SKM-1 treated with dmso at 0.1 percent for 144 hours (cell line): Measurements from ENCODE around the gene PER3.

Source experiments
- DNase-seq: peaks from one replicate; lab custom pipeline; 2025; ENCODE audit not compliant: unreplicated experiment; lab: John Stamatoyannopoulos, UW

The PER3 gene

GRCh38 chr1:7831458-7831857, 47.4 kb downstream of the PER3 start:
- peak; percentile 55 for DNase-seq

- no peak for DNase-seq
These were observed 48.9 kb downstream of the PER3 start for GRCh38 chr1:7833035-7833434.

- no peak for DNase-seq
These were observed 54.6 kb downstream of the PER3 start for GRCh38 chr1:7838714-7839113.

DNA sequence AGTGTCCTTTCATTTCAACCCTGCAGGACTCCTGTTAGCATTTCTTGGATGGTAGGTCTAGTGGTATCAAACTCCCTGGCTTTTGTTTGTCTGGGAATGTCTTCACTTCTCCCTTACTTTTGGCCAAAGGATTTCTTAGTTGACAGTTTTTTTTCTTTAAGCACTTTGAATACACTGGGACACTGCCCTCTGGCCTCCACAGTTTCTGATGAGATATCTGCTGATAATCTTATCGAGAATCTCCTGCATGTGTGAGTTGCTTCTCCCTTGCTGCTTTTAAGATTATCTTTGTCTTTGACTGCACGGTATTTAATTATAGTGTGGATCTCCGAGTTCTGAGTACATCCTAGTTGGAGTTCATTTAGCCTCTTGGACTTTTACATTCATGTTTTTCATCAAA, 55.4 kb downstream of the PER3 start:
- no peak for DNase-seq

GRCh38 chr1:7842517-7842916, 58.4 kb downstream of the PER3 start:
- DNase-seq, result no peak

GRCh38 chr1:7845761-7846160, 61.7 kb downstream of the PER3 start:
- no peak for DNase-seq

DNA sequence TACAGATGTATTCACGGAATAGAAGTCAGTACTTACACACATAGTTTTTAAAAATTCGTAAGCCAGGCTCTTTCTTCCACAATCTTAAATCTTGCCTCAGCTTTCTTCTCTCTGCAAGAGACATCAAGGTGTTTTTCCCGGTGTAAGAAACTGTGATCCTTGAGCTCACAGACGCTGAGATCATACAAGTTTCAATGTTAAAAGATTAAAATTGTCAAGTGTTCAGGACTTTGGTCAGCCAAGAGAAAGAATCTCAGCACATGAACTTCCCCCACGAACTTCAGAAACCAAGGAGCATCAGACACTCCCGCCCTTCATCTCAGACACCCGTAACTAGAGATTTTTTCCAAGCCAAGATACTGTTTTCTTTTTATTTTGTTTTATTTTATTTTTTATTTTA, 62.6 kb downstream of the PER3 start:
- DNase-seq, result no peak

DNA sequence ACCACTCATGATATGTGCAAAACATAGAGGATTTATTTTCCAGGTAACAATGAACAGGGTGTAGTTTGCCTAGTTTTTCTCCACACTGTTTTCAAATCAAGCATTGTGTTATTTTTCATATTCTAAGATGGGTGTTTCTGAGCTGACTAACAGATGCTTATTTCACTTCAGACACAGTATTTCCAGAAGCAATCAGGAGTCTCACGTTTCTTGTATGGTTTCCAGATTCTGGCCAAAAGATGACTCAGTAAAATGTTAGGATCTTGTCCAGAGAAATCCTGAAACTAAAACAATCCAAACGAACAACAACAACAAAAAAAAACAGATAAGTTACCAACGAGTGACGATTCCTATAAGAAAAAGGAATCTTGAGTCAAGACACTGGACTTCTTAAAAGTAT, 63.5 kb downstream of the PER3 start:
- DNase-seq, result no peak

- no peak for DNase-seq
These were observed 66.7 kb downstream of the PER3 start for GRCh38 chr1:7850786-7851185.

DNA sequence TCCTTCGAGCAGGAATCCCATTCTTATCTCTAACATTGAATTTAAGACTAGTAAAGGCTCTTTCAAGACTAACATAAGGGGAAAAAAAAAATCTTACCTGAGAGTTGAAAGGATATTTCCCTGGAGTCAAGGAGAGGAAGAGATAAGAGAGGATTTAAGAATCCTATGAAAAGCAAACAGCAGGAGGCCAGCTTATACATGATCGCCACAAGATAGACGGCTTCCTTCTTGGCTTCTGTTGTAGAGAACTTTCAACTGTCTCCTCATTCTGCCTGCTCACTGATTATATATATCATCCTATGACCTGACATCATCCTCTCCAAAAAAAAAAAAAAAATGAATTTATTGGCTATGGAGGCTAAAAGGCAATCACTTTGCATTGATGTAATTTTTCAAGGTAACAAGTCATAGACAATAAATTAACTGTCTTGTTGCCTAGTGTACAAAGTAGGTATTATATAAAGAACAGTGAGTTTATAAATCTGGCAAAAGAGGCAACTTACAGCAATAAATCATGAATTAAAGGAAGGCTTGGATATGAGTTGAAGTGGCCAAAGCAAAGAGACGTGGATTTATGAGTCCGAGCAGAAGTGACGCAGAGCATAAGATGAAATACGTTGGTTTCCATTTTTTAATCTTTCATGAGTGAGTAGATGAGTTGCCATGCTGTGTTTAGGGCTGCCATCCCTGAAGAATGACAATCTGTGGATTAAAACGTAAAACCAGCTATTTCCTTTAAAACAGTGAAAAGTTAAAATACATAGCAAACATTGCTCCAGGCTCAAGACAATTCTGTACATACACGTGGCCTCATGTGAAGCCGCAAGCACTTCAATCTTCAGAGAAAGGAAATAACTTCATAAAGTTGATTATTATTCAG, 69.0 kb downstream of the PER3 start, which contains the start of gene UTS2:
Gene UTS2 (minus strand): TSS at position 262 of the 880 bp plus-strand sequence. CDS start 62 bp downstream, at position 200.
- no peak for DNase-seq

DNA sequence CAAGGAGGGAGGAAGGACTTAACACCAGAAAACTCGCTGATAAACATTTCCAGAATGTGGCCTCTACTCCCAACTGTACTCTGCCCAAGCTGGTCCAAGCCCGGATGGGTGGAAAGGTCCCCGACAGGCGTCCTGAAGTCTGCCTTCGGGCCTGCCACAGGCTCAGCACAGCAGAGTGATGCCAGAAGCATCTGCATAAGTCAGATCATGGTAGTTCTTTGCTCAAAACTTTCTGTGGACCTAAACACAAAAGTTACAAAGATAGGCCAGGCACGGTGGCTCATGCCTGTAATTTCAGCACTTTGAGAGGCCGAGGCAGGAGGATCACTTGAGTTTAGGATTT, 69.6 kb downstream of the PER3 start:
- DNase-seq, result no peak

GRCh38 chr1:7856345-7856744, 72.3 kb downstream of the PER3 start:
- peak; percentile 21 for DNase-seq

DNA sequence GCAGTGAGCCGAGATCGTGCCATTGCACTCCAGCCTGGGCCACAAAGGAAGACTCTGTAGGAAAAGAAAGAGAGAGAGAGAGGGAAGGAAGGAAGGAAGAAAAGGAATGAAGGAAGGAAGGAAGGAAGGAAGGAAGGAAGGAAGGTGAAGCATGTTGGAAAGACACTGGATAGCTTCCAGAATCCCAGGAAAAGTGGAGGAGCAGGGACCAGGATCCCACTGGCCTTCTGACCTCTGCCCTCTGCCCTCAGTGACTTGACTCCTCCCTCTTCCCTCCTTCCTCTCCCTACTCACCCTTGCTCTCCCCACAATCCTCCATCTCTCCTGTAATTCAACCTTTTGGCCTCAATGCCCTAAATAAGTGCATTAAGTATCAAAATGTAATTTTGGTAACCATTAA, 72.9 kb downstream of the PER3 start:
- DNase-seq, result no peak

- no peak for DNase-seq
These were observed 73.9 kb downstream of the PER3 start for GRCh38 chr1:7857985-7858384.

GRCh38 chr1:7859406-7859805, 75.3 kb downstream of the PER3 start:
- no peak for DNase-seq

DNA sequence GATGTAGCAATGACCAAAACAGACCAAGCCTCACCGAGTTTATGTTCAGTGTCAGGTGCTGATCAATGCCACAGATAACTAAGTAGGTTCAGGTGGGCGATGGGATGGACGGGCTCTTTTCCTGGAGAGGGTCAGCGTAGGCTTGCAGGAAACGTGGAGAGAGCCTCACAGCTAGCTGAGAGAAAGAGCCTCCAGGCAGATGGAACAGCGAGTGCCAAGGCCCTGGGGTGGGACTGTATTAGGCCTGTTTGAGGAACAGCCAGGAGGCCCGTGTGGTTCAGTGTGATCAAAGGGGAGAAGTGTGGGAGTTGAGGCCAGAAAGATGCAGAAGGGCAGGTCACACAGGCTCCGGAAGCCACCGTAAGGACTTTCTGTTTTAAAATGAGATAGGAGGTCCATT, 76.0 kb downstream of the PER3 start:
- no peak for DNase-seq

DNA sequence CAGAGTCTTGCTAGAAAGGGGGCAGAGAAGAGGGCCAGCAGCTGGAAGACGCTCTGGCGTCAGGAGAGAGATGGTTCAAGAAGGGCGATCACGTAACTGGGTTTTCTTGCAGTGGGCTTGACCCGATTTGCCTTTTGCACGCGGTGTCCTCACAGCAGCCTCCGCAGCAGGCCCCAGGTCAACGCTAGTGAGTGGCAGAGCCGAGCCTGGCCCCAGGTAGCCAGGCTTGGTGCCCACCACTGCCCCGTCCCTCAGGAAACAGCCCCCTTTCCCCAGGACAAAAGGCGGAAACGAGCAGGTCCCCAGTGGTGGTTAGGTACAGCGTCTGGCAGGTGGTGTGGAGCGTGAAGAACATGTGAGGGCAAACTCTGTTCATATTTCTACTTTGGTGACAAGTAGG, 77.4 kb downstream of the PER3 start:
- no peak for DNase-seq

- no peak for DNase-seq
These were observed 78.3 kb downstream of the PER3 start for GRCh38 chr1:7862211-7863060.

- no peak for DNase-seq
These were observed 79.8 kb downstream of the PER3 start for GRCh38 chr1:7863756-7864328.

DNA sequence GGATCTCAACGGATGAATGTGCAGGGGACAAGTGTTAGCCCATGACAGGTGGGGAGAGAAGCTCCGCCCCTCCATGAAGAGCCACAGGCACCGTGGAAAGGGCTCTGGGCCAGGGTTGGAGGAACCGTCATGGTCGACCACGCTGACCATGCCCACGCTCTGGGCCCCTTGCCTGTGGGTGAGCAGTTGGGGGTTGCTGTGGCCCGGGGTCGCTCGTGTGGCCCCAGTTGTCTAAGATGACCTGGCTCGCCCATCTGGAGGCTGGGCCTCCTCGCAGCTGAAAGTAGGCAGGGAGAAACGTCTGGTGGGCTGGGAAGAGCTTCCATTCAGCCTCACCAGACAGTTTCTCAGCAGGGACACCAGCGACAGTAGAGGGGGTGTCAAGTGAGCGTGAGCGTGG, 81.9 kb downstream of the PER3 start:
- no peak for DNase-seq

DNA sequence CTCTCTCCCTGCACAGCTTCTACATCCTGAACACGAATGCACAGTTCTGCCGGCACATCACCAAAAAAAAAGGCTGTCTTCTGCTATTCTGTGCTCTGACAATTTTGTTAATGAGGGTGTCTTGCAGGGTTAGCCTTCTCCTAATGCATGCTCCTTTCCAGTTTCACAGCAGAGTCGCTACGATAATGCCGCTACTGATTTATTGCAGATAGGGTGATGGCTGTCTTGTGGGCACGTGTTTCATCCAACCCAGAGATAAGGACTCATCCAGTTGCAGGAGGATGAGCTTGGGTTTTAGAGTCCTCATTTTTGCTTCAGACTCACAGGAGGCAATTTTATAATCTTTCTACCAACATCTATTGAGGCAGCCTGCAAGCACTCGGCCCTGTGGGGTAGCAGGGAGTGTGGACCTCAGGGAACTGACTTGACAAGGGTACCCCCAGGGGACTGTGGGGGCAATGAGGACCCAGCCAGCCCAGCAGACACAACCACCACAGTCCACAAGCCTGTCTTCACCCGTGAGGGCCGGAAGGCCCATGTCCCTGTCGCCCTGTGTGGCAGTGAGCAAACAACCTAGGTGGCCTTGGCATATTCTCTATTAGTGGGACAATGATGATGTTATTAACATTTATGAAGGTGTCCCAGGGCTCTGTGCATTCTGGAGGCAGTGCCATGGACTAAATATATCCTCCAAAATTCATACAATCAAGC, 84.1 kb downstream of the PER3 start:
- no peak for DNase-seq
